ENCODE measurements around the gene RASD2. TPM values are rescaled to one million over a fixed set of nuclear protein-coding genes. Genes with fewer than 3 reads are reported as not detected.
A peak's percentile ranks its signal among the peaks of the same experiment; 100 is the strongest.

Gene RASD2
- total RNA-seq, 1 experiment from 2014 or later = 0.24 TPM

GRCh38 chr22:35582218-35582860 lies 41.7 kb downstream of the RASD2 start:
- no peak for DNase-seq (ENCODE audit: low read depth)

- peak; percentile 55 for DNase-seq (ENCODE audit: low read depth)
Measured at GRCh38 chr22:35582861-35583670, 42.4 kb downstream of the RASD2 start.

- DNase-seq (ENCODE audit: low read depth) = no peak
Measured at GRCh38 chr22:35586771-35587170, 46.1 kb downstream of the RASD2 start.

- no peak for DNase-seq (ENCODE audit: low read depth)
Measured at GRCh38 chr22:35587447-35587870, 46.8 kb downstream of the RASD2 start.

DNA sequence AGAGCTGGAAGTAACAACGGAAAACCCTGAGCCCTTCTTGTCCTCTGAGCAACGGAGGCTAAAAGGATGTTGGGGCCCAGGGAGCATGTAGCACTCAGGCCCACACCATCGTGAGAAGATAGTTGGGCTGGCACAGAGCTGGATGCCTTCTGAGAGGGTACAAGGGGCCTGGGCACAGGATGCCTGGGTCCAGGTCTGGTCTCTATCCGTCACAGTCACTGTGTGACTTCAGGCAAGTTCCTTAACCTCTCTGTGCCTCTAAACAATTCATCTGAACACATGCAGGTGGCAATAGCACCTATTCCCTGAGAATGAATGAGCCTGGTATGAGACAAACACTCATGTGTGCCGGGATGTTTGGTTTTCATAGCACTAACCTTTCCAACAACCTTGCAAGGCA lies 47.3 kb downstream of the RASD2 start:
- DNase-seq (ENCODE audit: low read depth) = no peak

DNA sequence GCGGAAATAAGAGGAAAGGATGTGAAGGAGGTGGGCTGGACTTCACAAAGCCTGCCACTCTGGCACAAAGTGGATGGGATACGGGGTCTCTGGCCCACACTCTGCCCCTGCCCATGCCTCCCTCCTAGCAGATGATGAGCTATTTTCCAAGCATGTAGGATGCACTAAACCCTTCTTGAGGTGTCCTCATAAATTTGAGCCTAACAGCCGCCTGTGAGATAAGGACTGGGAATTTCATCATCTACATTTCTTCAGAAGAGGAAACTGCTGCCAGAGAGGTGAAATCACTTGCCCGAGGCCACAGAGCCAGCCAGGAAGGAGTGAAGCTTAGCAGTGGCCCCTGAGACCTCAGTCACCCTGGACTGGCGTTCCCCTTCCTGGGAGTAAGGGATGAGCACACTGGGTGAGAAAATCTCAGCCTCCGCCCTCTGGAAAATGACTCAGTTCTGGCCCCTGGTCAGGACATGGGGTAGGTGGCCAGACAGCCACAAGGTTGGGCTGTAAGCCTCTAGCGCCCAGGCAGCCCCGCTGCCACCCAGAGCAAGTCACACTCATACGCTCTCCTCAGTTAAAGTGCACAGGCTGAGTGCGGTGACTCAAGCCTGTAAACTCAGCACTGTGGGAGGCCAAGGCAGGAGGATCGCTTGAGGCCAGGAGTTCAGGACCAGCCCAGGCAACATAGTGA lies 48.6 kb downstream of the RASD2 start:
- peak; percentile 99 for DNase-seq (ENCODE audit: low read depth)

DNA sequence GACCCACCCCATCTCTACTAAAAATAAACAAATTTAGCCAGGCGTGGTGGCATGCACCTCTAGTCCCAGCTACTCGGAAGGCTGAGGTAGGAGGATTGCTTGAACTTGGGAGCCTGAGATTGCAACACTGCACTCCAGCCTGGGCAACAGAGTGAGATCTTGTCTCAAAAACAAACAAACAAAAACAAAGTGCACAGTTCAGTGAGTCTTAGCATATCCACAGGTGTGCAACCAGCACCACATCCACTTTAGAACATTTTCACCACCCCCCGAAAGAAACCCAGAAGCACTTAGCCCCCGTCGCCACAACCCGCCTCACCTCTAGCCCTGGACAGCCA lies 49.1 kb downstream of the RASD2 start:
- DNase-seq (ENCODE audit: low read depth) = no peak

DNA sequence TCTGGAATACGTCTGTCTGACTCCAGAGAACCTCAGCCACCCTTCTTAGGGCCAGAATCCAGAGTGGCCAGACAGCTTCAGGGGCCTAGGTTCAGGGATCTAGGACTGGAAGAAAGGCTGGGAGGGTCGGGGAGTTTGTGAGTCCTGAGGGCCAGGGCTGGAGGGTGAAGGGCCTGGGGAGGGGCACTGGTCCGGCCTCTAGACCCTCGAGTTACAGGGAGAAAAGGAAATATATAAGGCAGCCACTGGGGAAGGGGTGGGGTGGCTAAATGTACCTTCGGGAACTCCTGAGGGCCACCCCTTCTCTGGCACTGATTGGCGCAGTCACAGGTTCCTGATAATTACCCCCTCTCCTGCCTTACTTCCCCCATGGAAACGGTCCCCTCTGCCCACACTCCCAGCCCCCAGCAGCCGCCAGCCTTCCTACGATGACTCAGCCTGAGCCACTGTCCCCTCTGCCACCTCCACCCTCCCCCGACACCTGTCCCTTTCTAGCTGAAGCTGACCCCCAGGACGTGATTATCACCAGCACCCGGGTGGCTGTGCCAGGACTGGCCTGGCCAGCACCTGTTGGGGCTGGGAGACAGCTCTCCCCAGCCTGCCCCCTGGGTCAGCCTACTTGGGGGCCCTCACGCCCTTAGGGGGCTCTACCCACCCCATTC lies 50.1 kb downstream of the RASD2 start:
- no peak for DNase-seq (ENCODE audit: low read depth)

DNA sequence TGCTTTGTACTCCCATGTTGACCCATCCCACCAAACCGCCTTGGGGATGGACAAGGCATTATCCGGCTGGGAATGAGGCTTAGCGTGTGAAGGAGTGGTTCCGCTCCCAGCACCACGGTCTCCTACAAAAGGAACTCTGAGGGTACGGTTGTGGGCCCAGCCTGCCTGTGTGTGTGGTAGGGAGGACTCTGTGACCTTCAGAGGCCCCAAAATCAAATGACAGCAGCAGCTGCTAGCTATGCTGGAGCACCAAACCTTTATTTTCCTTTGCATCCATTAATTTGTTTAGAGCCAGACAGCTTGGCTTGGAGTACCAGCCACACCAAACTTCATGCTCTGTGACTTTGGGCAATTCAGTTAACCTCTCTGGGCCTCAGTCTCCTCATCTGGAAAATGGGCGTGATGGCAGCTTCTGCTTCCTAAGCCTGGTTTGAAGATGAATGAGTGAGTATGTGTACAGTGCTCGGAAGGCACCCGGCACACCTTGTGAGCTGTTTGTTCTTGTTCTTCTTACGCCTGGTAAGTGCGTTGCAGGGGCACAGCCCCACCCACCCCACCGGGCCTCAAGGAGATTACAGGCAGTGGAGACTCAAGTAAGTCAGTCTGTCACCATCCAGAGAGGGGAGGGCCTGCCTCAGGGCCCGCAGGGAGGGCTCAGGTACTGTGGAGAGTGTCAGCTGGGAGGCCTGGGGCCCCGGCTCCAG lies 51.2 kb downstream of the RASD2 start:
- no peak for DNase-seq (ENCODE audit: low read depth)

DNA sequence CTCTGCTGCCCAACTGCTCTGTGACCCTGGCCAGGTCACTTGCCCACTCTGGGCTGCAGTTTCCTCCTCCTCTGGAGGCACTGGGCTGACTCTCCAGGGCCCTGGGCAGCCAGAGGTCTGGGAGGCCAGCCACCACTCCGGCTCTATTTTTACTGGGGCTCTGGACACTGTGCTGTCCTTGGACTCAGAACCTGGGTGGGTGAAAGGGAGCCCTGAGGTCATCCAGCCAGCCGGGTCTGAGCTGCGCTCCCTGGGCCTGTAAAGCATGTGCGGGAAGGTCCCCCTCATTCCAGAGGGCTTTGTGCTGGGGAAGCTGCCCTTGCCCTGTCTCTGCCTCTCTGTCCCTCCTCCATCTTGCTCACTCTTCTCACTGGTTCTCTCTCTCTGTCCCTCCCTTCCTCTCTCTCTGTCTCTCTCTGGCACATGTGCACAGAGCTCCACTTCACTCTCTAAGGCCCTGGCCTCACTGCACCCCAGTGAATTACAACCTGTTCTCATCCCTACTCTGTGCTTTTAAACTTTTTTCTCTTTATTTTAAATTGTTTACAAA lies 51.9 kb downstream of the RASD2 start:
- no peak for DNase-seq (ENCODE audit: low read depth)

GRCh38 chr22:35593071-35593890 lies 52.6 kb downstream of the RASD2 start:
- no peak for DNase-seq (ENCODE audit: low read depth)

- no peak for DNase-seq (ENCODE audit: low read depth)
Measured at GRCh38 chr22:35593891-35594470, 53.4 kb downstream of the RASD2 start.

DNA sequence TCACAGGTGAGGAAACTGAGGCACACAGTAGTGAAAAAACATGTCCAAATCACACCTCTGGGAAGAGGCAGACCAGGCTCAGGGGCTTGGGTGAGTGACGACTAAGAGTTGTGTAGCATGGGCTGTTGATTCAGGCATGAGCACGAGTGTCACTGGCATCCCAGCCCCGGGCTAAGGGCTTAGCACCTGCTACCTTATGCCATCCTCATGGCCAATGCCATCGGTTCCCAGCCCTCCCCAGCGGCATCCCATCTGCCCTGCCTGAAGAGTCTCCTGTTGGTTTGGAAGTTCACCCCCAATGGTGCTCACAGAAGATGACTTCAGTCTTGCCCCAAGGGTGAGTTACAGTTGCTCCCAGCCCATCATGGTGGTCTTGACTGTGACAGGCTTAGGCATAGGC lies 54.1 kb downstream of the RASD2 start:
- DNase-seq (ENCODE audit: low read depth) = no peak

- DNase-seq (ENCODE audit: low read depth) = peak; percentile 25
Measured at GRCh38 chr22:35596821-35597220, 56.2 kb downstream of the RASD2 start.

DNA sequence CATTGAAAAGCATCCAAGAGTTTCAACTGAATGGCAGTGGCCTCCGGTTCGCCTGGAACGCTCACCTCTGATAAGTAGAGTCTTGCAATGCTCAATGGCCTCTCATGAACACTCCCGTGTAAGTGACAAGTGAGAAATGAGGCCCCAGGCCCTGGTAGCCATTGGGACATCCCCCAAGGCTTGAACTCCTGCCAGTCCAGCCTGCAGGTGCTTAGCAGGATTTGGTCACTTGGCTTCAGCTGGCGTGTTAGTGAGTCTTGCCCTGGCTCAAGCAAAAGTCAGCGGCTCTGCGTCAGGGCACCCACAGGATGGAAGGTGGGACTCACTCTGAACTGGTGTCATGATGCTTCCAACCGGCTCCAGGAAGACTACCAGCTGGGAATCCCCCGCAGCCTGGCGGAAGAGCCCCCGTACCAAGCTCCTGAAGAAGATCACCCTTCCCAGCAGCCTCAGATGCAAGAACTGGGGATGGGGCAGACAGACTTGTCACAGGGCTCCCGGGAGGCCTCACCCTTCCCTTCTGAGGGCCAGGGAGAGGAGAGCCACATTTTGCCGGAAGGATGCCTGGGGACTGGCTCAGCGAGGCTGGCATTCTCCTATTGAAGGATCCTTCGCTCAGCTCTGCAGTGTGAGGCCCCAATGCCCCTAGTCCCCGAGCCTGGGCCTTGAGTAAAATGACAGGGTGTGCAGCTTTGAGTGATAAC lies 57.2 kb downstream of the RASD2 start:
- DNase-seq (ENCODE audit: low read depth) = no peak

DNA sequence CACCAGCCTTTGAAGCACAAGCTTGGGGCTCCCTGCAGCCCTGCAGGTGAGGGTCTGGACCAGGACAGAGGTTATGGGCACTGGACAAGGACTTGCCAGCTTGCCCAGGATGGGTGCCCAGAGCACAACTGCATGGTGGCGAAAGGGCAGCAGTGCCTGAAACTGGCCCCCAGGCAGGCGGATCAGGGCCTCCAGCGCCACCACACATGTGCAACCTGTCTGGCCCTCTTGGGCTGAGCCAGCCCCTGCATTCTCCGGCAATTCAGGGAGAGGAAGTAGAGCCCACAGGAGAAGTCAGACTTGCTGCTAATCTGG lies 57.7 kb downstream of the RASD2 start:
- no peak for DNase-seq (ENCODE audit: low read depth)

GRCh38 chr22:35599364-35599763 lies 58.7 kb downstream of the RASD2 start:
- no peak for DNase-seq (ENCODE audit: low read depth)

- DNase-seq (ENCODE audit: low read depth) = no peak
Measured at GRCh38 chr22:35600476-35600875, 59.8 kb downstream of the RASD2 start.

DNA sequence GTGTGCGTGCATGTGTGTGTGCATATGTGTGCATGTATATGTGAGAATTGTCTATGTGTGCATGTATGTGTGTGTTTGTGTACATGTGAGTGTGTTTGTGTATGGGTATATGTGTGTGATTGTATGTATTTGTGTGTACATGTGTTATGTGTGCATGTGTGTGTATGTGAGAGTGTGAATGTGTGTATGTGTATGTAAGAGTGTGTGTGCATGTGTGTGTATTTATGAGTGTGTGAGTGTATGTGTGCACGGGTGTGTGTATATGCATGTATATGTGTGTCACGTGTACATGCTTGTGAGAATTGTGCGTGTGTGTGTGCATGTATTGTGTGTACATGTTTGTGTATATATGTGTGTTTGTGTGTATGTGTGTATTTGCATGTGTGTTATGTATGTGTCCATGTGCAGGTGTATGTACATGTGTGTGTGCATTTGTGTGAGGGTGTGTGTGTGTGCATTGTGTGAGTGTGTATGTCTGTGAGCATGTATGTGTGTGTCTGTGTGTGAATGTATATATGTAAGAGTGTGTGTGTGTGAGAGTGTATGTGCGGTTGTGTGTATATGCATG lies 60.5 kb downstream of the RASD2 start:
- DNase-seq (ENCODE audit: low read depth) = no peak
